Activated CD8-positive, alpha-beta memory T cell treated with anti-CD3 and anti-CD28 coated beads, Interleukin-2, amount 50 U/mL, for 1 hour (primary cell): Measurements from ENCODE around the gene NUBP2.

Source experiments
- DNase-seq: peaks from one replicate; pipeline ENCODE4 v3.0.0-alpha.2; 2020; ENCODE audit errors: extremely low read depth

The NUBP2 gene

GRCh38 chr16:1807626-1808025 is 24.9 kb downstream of the NUBP2 start:
- no peak for DNase-seq

DNA sequence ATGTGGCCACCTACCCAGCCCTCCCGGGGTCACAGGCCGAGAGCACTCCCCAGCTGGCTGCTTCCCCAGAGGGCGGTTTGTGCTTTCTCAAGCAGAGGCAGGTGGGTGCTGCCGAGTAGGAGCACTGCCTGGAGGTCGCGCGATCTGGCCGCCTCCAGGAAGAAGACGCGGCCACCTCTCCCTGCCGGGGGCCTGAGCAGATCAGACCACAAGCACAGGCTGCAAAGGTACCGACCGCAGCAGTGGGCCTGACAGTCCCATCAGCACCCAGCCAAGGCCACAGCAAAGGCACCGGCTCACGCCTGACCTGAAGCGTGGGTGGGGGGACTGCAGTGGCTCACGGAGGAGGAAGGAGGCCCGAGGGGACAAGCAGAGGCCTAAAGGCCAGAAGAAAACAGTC is 25.9 kb downstream of the NUBP2 start:
- DNase-seq = no peak

DNA sequence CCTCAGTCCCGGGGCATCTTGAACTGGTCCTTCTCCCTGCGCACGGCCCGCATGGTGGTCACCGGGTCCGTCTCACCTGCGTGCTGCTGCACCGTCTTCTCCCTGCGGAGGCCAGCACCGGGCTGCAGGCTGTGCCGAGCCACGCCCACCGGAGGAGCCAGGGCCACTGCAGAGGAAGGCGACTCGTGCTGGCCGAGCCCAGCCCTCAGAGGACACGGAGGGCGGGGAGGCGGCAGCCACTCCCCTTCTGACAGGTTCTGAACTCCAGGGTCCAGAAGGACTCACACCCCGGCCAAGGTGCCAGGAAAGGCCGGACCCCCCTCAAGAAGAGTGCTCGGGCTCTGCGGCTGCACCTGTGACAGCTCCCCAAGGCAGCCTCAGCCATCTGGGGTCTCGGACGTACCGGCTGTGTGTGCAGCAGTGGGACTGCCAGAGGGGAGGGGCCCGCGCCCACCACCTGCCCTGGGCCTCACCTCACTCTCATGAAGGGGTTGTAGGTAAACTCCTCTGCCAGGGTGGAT is 26.6 kb downstream of the NUBP2 start:
- DNase-seq = no peak

DNA sequence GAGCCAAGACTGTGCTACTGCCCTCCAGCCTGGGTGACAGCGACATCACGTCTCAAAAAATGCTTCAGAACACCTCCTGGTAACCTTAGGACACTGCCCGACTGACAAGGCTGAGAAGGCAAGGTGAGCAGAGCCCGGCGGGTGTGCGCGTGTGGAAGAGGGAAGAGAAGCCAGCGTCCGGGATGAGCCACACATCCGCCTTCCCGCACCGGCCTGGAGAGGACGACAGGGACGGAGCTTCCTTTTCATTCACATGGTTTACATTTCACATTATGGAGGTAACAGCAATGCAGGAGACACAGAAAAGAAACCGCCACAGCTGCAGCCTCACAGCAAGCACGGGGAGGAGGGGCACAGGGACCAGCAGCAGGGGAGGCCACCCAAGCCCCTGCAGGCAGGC is 27.3 kb downstream of the NUBP2 start:
- no peak for DNase-seq

DNA sequence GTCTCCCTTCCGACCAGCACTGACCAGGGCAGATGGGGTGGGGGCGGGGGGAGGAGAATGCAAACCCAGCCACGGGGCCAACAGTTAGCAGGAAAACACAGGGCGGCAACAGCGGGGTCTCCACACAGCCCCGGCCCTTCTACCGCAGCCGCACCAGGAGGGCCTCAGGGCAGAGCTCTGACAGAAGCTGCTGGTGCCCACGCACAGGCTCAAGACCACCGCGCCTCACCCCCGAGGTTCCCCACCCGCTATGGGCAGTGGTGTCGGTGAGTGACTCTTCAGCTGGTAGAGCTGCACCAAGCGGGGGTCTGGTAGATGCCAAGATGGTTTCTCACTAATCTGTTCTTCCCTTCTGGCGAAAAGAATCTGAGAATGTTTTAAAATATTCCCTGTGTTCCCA is 27.8 kb downstream of the NUBP2 start:
- no peak for DNase-seq

DNA sequence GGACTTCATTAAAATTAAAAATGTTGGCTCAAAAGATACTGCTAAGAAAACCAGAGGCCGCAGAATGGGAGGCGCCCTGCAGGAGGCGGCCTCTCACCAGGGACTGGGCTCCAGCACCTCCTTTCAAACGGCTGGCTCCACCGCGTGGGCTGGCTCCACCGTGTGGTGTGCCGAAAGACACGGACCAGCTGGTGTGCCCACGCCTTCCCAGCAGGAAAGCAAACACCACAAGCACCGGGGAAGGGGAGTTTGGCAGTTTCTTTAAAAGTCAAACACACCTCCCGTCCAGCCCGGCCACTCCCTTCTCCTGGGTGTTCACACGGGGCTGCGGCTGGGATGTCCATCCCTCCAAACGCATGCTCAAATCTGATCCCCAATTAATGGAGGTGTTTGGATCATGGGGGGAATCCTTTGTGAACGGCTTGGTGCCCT is 30.0 kb downstream of the NUBP2 start:
- DNase-seq = no peak

DNA sequence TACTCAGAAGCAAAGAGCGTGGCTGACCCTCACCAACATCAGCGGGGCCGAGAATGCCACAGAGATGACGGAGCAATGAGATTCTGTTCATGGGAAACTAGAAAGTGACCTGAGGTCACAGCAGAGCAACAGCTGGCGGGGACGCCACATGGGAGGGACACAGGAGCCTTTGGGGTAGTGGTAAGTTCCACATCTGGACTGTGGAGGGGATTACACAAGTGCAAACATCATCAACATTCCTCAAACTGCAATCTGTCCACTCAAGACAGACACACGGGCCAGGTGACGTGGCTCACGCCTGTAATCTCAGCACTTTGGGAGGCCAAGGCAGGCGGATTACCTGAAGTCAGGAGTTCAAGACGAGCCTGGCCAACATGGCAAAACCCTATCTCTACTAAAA is 32.7 kb downstream of the NUBP2 start:
- DNase-seq = no peak

DNA sequence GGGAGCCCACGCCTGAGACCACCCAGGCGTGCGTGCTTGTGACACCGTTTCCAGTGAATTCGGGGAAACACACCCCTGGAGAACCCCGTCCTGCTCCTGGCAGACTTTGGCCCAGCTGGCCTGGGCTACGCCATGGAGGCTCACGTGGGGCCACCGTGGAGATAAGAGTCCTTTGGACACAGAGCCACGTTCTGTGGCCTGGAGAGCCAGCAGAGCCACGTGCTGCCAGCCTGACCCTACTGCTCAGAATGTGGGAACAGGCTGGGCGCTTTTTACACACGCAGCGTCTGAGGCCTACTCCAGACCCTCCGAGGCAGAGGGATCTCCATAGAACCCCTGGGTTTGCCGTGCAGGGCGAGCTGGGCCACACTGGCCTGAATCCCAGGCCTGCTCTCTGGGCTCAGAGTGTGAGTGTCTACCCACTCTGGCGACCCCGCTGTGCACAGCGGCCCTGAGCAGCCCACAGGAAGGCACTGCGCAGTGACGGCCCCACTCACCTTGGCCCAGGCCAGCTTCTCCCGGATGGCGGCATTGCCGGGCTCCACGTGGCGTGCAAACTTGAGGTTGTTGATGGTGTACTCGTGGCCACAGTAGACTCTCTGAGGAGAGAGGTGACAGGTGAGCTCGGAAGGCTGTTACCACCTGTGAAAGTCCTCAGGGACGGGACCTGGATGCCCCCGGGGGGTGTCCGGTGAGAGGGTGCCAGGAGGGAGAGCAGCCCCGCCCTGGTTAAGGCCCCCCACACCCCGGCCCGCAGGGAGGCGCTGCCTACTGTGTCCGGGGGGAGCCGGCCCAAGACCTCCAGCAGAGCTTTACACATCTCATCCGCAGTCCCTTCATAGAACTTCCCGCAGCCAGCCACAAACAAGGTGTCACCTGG is 33.9 kb downstream of the NUBP2 start:
- no peak for DNase-seq

GRCh38 chr16:1817276-1817589 is 34.5 kb downstream of the NUBP2 start:
- no peak for DNase-seq

DNA sequence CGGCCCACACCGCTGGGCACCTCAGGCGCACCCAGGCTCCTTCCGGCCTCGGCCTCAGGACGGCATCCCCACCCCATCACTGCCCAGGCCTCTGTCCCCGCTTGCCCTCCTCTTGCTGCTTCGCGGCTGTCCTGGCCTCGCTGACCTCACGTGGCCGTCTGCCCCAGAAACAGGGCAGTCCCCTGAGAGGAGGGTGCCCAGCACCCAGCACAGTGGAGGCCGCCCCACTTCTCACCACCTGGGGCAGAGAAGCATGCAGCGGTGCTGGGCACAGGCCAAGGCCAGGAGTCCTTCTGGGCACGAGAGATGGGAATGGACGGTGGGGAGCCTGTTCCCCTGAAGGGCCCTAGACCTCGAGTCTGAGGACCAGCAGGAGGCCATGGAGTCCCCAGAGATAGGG is 35.0 kb downstream of the NUBP2 start:
- DNase-seq = no peak

- DNase-seq = no peak
Measured at GRCh38 chr16:1818204-1818872, 35.6 kb downstream of the NUBP2 start.

- DNase-seq = no peak
Measured at GRCh38 chr16:1818873-1819525, 36.2 kb downstream of the NUBP2 start.

DNA sequence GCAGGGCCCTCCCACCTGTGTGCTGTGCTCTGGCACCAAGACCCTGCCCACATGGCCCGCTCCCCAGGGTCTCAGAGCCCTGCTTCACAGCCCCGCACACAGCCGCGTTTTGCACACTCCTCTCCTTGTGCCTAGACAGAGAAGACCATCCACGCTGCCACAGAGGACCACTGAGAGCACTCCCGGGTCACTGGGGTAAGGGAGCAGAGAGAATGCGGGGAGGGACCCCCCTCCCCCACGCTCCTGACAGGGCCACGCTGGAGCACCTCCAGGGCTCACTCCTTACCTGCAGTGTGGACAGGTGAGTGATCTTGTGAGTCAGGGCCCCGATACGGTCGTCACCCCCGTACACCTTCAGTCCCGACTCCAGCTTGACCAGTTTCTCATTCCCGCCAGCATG is 36.9 kb downstream of the NUBP2 start:
- no peak for DNase-seq

- no peak for DNase-seq
Measured at GRCh38 chr16:1820096-1820945, 37.6 kb downstream of the NUBP2 start.

- no peak for DNase-seq
Measured at GRCh38 chr16:1820946-1821290, 38.2 kb downstream of the NUBP2 start.

- DNase-seq = no peak
Measured at GRCh38 chr16:1821861-1822611, 39.3 kb downstream of the NUBP2 start.

GRCh38 chr16:1822801-1823200 is 40.0 kb downstream of the NUBP2 start:
- no peak for DNase-seq

DNA sequence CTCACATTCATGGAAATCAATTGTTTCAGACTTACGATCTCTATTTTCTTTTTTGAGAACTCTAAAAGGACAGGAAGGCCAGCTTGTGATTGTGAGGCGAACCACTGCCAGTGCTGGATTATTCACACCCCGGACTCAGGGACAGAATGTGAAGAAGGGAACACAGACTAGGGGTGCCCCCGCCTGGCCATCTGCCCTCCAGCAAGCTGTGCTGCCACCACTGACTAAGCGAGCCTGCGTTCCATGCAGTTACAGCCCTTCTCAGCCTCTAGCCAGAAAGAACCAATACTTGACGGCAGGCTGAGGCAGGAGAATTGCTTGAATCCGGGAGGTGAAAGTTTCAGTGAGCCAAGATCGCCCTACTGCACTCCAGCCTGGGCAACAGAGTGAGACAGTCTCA is 41.1 kb downstream of the NUBP2 start:
- DNase-seq = no peak

GRCh38 chr16:1825381-1825863 is 42.7 kb downstream of the NUBP2 start:
- no peak for DNase-seq

- DNase-seq = no peak
Measured at GRCh38 chr16:1825864-1826690, 43.3 kb downstream of the NUBP2 start.
